Choroid plexus epithelial cell (primary cell): ENCODE measurements around the gene NAB2.
A peak's percentile ranks its signal among the peaks of the same experiment; 100 is the strongest.

Experiments used
- DNase-seq: peaks from one replicate; pipeline ENCODE4 v3.0.0-alpha.2; 2010; ENCODE audit warnings: low read depth
- H3K4me3 ChIP-seq: 2 replicates; pipeline ENCODE4 v1.5.1; 2011; ENCODE audit warnings: low read depth, mild to moderate bottlenecking, control low read depth, low read length, moderate library complexity
- TF ChIP-seq, protein P1 (sequence below): conservative IDR thresholded peaks from 2 replicates; pipeline ENCODE4 v1.5.1; 2011; ENCODE audit warnings: low read depth, mild to moderate bottlenecking, control low read depth, inconsistent platforms, low read length, moderate library complexity

NAB2 gene, protein sequence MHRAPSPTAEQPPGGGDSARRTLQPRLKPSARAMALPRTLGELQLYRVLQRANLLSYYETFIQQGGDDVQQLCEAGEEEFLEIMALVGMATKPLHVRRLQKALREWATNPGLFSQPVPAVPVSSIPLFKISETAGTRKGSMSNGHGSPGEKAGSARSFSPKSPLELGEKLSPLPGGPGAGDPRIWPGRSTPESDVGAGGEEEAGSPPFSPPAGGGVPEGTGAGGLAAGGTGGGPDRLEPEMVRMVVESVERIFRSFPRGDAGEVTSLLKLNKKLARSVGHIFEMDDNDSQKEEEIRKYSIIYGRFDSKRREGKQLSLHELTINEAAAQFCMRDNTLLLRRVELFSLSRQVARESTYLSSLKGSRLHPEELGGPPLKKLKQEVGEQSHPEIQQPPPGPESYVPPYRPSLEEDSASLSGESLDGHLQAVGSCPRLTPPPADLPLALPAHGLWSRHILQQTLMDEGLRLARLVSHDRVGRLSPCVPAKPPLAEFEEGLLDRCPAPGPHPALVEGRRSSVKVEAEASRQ

DNA sequence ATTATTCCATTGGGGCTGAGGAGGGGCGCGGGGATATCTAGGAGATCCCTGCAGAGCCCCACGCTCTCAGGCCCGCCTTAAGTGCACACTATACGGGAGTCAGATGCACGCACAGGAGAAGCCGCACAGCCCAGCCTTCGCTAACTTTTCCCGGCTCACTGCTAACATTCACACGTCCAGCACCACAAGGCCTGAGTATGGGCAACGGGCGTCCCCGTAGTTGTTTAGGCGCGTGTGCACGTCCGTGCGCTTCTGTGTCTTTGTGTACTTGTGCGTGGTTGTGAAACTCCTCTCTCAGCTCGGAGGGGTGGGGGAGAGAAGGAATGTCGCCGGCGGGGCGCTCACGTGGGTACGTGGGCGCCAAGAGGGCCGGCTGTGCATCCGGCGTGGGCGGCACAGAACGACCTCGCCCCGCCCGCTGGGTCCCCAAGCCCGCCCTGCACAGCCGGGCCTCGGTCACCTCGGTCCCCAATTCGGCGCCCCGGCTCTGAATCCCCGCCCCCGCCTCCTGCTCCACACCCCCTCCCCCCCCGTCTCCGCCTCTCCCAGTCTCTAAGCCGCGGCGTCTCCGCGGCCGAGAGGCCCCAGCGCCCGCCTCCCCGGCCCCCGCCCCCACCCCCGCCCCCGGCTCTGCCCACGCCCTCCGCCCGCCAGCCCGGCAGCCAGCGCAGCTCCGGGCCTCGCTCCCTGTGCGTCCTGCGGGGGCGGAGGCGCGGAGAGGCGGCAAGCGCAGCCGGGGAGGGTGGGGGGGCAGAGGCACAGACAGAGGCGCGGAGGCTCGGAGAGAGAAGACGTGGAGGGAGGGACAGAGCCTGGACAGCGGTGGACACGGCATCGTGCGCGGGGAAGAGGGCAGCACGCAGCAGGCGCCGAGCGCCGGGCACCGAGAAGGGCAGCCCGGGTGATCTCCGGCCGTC is at the start of gene NAB2:
TSS of gene NAB2 (plus strand) at position 761 of the 917 bp plus-strand sequence. CDS start 158 bp downstream, outside the sequence.
- H3K4me3 ChIP-seq: peak within 1 kb of the TSS; percentile 93
- peak; percentile 99 for DNase-seq
- TF ChIP-seq, protein P1, sequence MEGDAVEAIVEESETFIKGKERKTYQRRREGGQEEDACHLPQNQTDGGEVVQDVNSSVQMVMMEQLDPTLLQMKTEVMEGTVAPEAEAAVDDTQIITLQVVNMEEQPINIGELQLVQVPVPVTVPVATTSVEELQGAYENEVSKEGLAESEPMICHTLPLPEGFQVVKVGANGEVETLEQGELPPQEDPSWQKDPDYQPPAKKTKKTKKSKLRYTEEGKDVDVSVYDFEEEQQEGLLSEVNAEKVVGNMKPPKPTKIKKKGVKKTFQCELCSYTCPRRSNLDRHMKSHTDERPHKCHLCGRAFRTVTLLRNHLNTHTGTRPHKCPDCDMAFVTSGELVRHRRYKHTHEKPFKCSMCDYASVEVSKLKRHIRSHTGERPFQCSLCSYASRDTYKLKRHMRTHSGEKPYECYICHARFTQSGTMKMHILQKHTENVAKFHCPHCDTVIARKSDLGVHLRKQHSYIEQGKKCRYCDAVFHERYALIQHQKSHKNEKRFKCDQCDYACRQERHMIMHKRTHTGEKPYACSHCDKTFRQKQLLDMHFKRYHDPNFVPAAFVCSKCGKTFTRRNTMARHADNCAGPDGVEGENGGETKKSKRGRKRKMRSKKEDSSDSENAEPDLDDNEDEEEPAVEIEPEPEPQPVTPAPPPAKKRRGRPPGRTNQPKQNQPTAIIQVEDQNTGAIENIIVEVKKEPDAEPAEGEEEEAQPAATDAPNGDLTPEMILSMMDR: no peak

DNA sequence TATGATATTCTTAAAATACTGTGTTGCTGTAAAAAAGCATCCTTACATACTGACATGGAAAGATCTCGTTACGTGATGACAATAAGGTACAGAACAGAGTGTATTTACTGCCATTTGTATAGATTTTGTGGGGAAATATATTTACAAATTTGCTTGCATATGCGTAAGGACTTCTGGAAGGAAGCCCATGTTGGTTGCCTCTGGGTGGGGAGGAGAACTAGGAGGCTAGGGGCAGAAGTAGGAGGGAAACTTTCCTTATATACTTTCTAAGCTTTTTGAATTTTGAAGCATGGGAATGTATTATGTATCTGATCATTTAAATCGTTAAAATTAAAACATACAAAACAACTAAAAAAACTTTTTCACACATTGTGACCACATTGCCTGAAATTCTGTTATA is 48.7 kb upstream of the NAB2 start:
- TF ChIP-seq, protein P1: no peak
- no peak for DNase-seq
- H3K4me3 ChIP-seq: no peak overlapping the region

- no peak overlapping the region for H3K4me3 ChIP-seq
- no peak for DNase-seq
- TF ChIP-seq, protein P1: no peak
Measured at GRCh38 chr12:57040750-57041149, 48.2 kb upstream of the NAB2 start.

DNA sequence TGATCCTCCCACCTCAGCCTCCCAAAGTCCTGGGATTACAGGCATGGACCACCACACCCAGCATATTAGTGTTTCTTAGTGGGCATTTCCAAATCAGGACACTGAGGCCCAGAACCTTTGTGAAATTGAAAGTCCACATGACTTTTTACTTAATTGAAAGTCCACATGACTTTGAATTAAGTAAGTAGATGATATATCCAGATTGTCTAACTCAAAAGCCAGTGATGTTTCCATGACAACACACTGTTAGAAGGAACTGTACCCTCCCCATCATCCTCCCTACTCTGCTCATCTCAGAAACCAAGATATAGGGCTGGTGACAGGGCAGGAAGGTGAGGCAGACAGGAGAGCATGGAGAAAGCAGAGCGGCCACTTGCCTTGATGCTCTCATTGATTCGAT is 46.2 kb upstream of the NAB2 start:
- TF ChIP-seq, protein P1: no peak
- no peak overlapping the region for H3K4me3 ChIP-seq
- DNase-seq: no peak

- no peak for DNase-seq
- H3K4me3 ChIP-seq: no peak overlapping the region
- TF ChIP-seq, protein P1: no peak
Measured at GRCh38 chr12:57044468-57044867, 44.4 kb upstream of the NAB2 start.

GRCh38 chr12:57044889-57045288 is 44.0 kb upstream of the NAB2 start:
- TF ChIP-seq, protein P1: no peak
- no peak overlapping the region for H3K4me3 ChIP-seq

More at GRCh38 chr12:57044889-57045288, 44.0 kb upstream of the NAB2 start:
- no peak for DNase-seq
